SH-SY5Y (cell line): ENCODE results near the gene DMGDH.

Experiments used
- GATA2 ChIP-seq: IDR thresholded peaks from 2 replicates; pipeline ENCODE4 v1.6.1; 2011; ENCODE audit warnings: mild to moderate bottlenecking, low read depth, low read length
- GATA3 ChIP-seq: IDR thresholded peaks from 2 replicates; pipeline ENCODE4 v1.6.1; 2011; ENCODE audit warnings: low read depth, mild to moderate bottlenecking, low read length, moderate library complexity

The DMGDH gene

GRCh38 chr5:79008362-79008761 lies 61.1 kb downstream of the DMGDH start:
- TF ChIP-seq GATA3 (no peak), GATA2 (no peak)

DNA sequence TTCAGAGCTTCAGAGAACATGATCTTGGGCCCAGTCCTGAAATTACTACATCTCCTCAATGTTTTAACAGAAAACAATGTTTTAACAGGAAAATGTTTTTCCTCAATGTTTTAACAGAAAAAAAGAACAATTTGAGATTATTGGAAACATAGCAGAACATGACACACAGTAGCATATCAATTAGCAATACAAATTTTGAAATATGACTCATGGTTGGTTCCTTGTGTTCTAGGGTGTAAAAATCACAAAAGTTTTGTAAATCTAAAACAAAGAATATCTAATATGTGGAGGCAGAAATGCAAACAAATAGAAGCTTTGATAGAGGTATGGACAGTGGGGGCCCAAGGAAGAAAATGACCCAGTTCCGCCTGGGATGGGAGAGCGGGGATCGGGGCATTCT lies 61.6 kb downstream of the DMGDH start:
- TF ChIP-seq GATA2: no peak
- TF ChIP-seq GATA3: no peak

GRCh38 chr5:79005936-79006631 lies 63.4 kb downstream of the DMGDH start:
- TF ChIP-seq GATA2 (no peak), GATA3 (no peak)

DNA sequence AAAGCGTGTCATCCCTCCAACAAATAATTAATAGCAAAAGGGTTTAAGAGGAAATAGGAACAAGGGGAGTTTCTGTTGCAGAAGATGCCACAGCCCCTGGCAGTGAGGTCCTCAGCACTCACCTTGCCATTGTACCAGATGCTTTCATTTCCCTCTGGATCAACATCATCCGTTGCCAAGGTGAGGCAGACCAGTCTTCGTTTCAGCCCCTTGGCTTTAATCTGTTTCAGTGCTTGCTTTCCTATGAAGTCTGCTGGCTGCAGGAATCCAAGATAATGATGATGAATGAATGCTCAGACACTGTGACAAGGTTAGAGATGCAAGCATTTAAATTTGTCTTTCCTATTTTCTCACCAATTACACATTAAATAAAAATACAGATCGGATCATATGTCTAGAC lies 64.3 kb downstream of the DMGDH start:
- TF ChIP-seq GATA2 (no peak), GATA3 (no peak)

DNA sequence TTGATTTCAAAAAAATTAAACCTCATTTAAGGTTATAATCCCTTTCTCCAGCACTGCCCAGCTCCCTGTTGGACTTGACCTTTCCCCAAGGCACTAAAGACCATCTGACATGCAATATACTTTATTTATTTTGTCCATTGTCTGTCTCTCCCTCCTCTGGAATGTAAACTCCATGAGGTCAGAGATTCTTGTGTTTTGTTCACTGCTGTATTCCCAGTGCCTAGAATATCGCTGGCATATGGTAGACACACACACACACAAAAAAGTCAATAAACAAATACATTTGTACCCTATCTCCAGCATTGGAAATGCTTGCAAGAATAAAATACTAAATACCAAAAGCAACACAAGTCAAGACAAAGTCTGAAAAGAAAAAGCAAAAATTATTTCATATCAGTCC lies 67.1 kb downstream of the DMGDH start:
- TF ChIP-seq GATA3: no peak
- no peak for TF ChIP-seq GATA2

DNA sequence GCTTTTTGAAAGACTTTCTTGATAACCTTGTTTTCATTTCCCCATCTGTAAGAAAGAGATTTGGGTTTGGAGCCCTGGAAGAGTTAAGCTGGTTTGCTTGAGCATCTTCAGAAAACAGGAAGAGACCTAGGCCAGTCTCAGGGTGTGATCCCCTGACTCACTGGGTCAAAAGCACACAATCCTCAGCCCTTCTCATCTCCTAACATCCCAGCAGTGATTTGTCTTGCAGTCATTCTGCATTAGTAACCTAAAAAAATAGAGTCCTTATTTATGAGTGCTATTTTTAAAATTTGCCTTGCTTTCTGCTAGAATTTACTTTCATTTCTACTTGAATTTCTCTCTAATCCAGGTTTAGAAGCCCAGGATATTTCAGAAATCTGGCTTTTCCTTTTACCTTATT lies 68.0 kb downstream of the DMGDH start:
- no peak for TF ChIP-seq GATA3
- no peak for TF ChIP-seq GATA2

DNA sequence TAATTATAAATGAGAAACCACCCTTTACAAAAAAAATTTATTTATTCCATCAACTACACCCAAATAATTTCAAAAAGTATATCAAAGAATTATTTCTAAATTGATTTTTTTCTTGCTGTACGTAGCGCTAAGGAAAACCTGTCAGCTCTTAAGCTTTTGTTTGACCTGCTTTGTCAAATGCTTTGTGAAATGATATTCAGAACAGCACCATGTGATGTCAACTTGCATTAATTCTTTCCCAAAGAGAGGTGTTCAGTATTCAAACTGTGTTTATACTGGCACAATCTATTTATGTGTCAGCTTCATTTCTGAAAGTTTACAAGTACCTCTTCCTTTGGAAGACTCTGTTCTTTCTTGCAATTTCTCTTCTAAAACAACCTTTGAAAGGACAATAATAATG lies 72.4 kb downstream of the DMGDH start:
- TF ChIP-seq GATA2 (no peak), GATA3 (no peak)

DNA sequence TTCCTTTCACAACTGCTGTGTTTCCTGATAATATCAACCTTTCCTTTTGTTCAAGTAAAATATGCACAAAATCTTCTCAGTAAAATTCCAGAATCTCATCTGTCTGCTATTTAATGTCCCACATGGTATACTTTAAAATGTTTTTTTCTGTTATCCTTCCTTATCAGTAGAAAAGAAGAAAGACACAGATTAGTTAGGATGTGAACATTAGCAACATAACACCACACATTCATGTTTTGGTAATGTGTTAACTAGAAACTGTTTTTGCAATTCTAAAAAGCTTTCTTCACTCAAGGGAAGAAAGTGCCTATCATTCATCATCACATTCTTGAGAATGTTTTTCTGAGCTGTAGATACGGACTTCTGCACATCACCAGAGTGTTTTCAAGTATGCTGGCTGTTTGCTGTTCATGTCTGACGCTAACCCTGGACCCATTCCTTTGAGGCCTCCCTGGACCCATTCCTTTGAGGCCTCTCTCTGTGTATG lies 73.9 kb downstream of the DMGDH start:
- no peak for TF ChIP-seq GATA2
- no peak for TF ChIP-seq GATA3

DNA sequence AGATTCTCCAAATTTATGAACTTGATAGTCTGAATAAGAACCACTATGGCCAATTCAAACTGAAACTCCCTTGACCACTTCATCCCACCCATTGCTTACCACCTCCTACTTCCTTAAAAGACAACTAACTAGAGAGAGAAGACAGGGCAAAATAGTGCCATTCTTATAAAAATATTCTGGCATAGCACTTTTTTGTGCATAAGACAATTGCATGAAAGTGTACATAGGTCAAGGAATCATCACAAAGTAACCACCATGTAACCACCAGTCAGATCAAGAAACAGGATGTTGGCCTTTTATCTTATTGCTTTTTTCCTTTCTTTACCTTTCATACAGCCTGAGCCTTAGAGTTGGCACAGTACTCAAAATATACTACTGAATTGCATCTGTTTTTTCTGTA lies 76.3 kb downstream of the DMGDH start:
- TF ChIP-seq GATA2: no peak
- TF ChIP-seq GATA3: no peak

DNA sequence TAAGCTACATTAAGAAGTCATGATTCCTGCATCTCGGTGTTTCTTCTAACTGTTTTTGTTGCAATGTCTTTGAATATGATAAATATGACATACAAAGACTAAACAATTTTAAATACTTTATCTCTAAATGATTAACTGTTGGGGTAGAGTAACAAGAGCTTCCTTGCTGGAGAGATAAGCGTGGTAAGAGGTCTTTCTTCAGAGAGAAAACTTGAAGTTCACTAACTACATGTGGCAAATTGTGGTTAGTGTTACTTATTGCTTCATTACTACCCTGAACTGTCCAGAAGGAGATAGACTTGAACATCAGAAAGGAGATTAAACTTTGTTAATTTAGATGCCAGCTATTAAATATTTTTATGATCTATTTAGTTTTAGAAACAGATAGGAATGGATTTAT lies 77.3 kb downstream of the DMGDH start:
- no peak for TF ChIP-seq GATA3
- TF ChIP-seq GATA2: no peak

GRCh38 chr5:78989080-78989479 lies 80.4 kb downstream of the DMGDH start:
- TF ChIP-seq GATA3: no peak
- TF ChIP-seq GATA2: no peak

DNA sequence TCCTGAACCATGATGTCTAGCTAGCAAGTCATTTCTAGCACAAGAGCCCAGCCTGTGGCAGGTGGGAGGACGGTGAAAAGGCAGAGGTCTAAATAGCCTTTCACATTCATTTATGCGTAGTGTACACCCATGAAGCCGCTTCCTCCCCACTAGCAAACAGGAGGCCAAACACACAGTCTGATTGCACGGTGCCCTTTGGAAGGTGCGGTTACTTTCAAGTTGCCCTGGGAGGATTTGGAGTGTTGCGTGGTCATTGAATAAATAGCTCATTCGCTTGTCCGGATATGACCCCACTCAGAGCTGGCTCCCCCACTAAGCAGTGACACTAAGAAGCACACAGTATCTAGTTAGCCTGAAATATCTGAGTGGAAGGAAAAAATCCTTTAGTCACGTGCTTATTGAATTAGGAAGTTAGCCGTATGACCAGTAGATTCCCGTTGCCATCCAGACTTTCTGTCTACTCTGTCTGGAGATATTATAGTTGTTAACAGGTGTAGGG lies 83.7 kb downstream of the DMGDH start:
- TF ChIP-seq GATA2: no peak
- no peak for TF ChIP-seq GATA3

DNA sequence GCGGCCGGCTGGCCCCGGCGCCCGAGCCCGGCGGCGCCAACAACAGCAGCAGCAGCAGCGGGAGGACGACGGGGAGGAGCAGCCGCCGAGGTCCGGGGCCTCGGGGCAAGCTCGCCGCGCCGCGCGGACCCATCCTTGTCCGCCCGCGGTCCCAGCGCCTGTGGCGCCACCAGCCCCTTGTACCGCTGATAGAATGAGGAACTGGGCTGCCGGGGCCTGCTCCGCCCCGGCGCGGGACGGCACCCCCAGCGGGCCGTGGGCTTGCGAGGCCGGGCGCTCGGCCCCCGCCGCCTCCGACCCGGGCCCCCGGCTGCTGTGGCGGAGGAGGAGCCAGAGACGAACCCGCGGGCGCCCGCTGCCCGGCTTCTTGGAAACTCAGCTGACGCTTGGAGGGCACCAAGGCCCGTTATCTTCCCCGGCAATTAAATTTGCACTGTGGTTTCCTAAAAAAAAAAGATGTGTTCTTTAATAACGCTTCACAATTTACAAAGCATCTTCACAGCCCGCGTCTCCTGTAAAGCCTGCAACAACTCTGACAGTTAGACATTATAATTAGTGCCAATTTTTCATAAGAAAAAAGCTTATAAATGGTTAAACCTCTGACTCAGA lies 84.3 kb downstream of the DMGDH start, which contains the start of gene ARSB:
Gene ARSB (minus strand): TSS at position 195 of the 609 bp plus-strand sequence. CDS start 62 bp downstream, at position 133.
- no peak for TF ChIP-seq GATA3
- TF ChIP-seq GATA2: 0 out of 2 replicates have a peak, but pooled peaks have one; percentile 24

DNA sequence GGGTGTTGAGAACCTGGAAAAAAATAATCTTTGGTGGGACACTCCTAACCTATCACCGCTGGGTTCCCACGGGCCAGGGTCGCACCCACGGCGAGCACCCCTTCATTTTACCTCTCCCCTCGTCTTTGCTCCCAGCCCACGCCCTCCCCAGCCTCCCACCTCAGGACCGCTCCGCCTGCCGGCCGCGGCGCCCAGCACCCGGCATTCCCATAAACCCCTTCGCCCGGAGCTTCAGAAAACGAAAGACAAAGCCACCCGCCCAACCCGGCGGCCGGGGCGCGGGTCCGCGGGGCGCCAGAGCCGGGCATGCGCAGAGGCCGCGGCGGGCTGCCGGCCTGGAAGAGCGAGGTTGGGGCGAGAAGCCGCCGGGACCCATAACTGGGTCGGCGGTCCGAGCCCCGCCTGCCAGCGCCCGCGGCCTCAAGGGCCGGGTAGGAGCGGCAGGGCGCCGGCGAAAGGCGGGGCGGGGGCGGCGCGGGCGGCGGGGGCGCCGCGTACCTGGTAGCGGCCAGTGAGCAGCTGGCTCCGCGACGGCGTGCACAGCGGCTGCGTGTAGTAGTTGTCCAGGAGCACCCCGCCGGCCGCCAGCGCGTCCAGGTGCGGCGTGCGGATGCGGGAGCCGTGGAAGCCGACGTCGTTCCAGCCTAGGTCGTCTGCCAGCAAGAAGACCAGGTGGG lies 84.9 kb downstream of the DMGDH start:
- TF ChIP-seq GATA3: no peak
- no peak for TF ChIP-seq GATA2

DNA sequence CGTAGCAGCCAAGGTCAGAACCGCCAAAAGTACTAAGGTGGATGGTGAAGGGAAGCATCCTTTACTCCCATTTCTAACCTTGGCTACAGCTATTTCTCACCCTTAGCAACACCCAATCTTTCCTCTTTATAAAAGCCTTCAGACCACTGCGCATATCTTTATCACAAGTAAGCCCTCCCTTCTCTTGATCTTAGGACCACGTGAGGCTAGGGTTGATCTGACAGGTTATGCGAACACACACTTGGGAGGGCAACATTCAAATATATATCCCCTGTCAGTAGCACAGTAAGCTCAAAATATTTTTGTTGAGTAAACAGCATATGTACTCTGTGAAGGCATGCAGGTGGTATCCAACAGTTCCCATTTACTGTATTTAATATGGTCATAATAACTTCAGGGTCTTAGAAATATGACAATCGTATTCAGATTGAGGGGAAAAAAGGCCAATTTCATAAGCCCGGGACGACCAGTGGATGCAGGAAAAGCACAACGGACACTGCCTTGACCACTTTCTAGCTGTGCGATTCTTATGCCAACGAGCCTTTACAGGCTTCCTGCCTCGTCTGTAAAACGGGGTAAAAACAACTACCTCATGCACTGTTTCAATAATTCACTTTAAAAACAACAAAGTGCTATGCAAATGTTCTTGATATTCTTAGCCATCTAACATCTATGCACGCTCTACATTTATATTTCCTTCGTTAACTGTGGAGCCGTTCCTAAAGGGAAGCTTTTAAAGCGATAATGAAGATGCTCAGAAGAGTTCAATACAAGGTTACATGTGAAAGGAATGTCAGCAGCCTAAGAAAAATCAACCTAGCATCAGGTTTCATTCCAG lies 85.7 kb downstream of the DMGDH start:
- no peak for TF ChIP-seq GATA3
- TF ChIP-seq GATA2: no peak
